Stimulated activated CD8-positive, alpha-beta memory T cell treated with anti-CD3 and anti-CD28 coated beads, Interleukin-7, amount 100 ng/mL, for 1 hour (primary cell): ENCODE results near the gene SH2D5.
"Not testable (repeated sequence)": the region's sequence is repeated elsewhere in the genome, so short reads cannot be mapped to it uniquely, and the experiment has no call there.

ENCODE experiments used
- DNase-seq, 2 donors: peaks; one replicate each; pipeline ENCODE4 v3.0.0-alpha.2; 2020; ENCODE audit warnings: low read depth in 2 of 2

Gene SH2D5

DNA sequence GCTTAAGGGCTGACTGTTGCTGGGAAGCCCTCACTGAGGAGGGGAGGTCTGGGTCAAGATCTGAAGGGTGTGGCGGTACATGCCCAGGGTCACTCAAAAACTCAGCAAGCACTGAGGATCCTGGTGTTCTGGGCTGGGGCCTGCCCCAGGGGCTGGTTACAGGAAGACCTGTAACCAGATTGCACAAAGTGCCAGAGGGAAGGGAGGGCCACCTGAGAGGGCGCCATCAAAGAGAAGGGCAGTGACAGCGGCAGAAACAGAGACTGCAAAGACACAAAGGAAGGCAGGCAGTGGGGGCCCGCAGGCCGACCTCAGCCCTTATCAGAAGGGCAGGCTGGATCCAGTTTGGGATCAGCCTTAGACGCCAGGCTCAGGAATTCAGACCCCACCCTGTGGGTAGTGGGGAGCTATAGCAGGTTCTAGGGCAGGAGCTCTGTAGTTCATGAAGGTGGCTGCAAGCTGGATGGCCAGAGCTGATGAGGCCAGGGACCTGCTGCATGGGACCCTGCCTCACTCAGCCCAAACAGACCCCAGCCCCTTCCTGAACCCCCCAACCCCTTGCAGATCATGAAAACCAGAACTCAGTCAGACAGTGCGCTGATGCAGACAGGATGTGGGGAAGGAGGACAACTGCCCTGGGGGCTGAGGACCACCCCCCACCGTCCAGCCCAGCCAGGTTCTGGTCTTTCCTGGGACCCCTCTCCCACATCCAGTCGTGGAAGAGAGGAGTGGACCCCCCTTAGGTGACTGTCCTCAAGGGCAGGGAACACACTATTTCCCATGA is 3.9 kb downstream of the SH2D5 start:
- no peak for DNase-seq

DNA sequence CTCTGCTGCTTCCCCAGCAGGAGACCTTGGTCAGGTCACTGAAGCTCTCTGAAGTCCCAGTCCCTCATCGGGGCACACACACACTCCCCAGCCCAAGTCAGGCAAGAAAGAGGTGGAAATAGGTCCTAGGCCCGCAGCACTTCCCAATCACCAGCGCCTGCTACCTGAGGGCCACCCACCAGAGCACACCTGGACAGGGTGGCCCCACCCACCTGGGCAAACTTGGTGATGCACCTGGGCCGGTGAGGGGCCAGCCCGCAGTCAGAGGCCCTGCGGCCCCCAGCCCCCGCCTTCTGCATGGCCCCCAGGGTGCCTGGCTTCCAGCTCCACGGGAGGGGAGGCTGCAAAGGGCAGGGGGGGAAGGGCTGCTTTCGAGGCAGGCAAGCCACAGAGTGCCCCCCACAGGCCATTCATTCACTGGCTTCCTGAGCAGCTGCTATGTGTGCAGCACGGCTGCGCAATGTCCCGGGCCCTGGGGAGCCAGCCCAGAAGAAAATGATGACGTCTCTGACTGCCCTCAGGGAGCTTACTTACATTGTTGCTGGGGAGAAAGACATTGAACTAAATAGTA is 4.7 kb downstream of the SH2D5 start:
- no peak for DNase-seq

DNA sequence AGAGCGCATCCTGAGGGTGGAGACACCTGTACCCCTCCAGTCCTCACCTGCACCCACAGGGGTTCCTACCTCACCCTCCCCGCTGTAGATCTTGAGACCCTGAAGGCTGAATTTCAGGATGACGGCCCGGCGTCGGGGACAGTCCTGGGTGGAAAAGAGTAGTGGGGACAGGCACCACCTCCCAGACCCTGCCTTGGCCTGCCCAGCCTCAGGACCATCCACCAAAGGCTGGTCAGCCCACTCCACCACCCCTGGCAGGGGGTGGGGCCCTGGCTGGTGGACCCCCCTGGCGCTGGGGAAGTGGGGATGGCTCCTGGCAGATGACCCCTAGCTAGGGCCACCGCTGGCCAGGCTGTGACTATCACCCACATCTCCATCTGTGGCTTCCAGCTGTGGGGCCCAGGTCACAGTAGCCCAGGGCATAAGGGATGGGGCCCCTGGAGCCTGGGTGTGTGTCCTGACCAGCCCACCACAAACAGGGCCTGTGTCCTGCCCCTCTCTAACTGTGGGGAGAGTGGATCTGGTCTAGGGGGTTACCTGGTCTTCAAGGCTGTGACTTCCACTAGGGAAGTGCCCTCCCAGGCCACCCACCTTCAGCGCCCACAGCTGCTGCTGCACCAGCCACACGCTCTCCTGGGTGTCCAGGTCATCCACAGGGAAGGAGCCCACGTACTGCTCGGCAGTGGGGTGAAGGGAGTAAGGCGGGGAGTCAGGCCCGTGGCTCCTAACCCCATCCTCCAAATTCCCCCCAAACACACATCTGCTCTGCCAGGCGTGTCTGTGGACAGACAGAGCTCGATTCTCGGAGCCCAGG is 5.4 kb downstream of the SH2D5 start:
- DNase-seq = no peak

DNA sequence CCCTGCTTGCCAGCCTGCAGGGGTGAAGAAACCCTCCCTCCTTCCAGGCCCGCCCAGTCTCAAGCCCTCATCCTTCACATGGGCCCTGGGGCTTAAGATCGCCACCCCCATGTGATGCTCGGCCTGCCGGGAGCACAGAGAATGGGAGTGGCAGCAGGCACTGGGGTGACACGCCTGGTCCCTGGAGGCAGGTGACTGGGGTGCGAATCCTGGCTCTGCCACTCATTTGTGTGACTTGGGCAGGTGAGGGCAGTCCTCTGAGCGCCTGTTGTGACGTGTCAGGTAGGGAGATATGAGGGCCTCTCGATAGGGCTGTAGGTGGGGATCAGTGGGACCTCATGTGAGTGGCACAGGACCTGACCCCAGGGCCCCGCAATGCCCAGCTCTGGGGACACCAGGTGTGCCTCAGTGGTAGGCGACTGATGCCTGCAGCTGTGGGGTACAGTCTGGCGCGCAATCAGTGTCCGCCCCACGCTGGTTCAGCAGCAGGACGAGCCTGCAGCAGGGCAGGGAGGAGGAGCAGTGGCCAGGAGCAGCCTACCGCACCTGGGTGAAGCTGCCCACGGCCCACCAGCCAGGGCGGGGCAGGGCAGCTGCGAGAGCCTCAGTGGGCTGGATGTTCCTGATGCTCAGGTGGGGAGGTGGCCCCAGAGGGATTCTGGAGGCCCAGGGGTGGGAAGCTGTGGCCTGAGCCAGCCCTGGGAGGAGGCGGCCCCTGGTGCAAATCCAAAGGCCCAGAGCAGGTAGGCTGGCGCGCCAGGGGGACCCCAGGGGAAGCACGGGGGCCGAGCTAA is 6.2 kb downstream of the SH2D5 start:
- DNase-seq = no peak

DNA sequence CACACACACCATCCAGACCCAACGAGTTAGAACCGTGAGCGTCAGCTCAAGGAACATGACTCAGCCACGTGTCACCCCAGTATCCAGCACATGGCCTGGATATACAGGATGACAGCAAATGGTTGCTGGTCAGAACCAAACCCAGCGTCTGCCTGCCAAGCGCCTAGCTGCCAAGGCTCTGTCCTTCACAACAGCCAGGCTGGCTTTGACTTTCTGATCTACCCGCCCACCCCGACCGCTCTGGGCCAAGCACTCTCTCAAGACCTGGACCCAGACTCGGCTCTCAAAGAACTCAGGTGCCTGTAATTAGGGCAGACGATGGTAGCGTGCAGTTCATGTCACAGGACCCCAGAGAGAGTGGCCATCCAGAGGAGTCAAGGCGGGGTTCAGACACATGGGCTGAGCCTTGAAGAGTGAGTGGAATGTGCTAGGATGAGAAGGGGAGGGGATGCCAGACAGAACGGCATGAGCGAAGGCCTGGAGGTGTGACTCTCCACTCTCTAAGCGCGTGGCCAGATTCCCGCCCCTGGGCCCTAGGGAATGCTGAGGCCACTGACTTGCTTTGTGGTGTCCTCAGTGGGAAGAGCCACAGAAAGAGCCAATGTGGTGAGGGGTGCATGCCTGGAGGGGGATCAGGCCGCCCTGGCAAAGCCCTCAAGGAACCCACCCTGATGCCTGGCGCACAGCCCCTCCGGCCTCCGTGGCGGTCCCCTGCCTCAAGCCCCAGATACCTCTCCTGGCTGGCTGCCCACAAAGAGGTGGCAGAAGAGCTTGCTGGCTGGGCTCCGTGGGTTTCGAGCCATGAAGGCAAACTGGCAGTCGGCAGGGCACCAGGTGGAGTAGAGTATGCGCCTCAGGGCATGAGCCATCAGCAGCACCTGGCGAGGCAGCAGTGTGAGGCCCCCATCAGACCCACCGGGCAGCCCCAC is 7.0 kb downstream of the SH2D5 start:
- no peak for DNase-seq

DNA sequence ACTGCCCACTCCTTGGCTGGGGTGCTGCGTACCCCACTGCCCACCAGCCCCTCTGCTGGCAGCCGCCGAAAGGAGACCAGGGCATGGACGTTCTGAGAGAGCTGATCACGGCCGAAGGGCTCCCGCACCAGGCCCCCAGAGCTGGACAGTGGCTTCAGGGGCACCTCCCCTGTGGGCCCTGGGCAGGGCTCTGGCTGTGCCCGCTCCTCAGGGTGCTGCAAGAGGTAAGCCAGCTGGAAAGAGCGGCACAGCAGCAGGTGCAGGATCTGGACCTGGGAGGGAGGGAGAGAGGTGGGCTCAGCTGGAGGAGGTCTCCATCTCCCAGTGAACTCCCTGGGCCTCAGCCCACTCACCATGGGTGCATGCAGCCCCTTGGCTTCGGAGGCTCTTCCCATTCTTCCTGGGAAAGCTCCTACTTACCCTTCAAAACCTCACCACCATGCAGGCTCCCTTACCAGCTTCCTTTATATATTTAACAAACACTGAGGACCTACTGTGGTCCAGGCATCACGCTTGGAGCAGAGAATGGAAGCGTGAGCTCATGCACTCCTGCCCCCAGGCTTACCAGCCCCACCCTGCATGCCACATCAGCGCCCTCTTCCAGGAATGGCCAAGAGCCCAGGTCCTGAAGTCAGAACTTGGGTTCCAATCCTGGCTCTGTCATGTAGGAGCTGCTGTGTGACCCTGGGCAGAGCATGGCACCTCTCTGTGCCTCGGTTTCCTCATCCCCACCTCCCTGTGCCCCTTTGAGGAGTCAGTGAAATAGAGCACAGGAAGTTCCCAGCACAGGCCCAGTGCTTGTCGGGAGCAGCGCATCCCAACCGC is 7.9 kb downstream of the SH2D5 start:
- DNase-seq = no peak

DNA sequence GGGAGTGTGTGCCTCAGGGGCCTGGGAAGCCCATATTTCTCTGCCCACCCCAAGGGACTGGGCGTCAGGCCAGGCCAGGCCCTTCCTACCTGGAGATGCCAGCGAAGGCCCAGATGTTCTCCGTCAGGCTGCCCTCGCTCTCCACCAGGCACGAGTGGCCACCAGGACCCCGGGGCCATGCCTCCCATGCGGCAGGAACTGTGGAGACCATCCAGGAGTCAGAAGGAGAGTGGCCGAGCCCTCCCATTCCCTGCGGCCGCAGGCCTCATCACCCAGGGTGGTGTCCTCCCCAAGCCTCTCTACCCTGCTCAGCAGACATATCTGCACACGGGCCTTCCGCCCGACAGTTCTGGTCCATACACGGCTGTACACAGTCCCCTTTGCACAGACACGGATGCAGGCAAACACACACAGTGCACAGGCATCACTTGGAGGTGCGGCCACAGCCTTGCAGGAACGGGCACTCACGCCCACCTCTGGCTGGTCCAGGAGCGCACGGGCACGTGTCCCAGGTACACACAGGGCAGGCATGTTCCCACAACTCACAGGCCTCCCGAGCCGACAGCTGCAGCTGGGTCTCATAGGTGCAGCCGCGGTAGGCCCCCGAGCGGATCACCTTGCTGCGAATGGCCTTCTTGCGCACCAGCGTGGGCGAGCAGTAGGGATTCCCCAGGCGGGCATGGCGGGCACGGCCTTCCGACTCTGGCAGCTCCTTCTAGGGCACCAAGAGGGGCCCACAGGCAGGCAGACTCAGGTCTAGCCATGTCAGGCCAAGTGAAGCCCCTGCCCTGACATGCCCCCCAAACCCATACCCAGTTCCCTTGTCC is 8.8 kb downstream of the SH2D5 start:
- no peak for DNase-seq

DNA sequence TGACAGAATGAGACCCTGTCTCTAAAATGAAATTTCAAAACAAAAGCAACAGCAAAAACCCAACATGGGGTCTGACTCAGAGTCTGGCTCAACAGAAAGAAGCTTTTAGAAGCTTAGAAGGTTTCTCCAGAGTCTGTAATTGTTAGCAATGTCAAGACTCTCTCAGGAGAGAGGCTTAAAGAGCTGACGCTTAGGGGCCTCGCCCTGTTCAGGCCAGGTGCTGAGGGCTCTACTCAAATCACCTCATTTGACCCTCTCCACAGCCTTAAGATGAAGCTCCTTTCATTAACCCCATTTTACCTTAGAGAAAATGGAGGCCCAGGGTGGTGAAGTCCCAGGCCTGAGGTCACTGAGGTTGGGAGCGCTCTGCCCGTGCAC is 9.4 kb downstream of the SH2D5 start:
- DNase-seq = no peak

DNA sequence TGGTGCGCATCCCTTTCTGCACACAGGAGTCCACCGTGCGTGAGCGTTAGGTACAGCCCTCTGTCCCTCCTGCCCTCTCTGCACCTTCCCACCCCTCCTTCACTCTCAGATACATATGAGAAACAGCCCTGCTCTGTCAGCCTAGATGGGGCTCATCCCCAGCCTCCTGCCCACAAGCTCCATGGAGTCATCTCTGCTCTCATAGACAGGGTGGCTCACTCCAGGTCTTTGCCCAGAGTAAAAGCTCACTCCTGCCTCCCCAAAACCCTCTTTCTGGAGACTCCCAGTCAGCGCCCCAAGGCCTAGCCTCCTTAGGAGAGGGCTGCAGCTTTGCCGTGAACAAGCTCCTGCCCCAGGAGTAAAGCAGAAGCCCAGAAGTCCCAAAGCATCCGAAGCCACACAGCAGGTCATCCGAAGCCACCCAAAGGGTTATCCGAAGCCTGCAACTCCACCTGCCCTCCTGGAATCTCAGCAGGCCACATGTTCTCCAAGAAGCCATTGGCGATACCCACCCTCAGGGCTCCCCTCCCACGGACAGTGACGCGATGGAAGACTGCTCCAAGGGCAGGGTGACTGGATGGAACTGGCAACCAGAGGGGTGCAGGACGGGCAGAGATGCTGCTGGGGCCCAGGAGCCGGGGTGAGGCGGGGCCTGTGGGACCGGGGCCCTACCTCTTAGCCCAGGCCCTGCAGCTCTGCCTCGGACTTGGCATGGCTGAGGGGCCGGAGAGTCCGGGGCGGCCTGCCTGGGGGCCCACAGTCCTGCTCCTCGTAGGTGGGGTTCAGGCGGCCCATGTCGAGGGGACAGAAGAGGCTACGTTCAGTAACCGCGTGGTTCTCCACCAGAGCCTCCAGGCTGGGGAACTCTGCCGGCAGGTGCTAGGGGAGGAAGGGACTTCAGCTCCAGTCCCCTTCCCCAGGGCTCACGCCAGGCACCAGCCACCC is 11.1 kb downstream of the SH2D5 start:
- no peak for DNase-seq

DNA sequence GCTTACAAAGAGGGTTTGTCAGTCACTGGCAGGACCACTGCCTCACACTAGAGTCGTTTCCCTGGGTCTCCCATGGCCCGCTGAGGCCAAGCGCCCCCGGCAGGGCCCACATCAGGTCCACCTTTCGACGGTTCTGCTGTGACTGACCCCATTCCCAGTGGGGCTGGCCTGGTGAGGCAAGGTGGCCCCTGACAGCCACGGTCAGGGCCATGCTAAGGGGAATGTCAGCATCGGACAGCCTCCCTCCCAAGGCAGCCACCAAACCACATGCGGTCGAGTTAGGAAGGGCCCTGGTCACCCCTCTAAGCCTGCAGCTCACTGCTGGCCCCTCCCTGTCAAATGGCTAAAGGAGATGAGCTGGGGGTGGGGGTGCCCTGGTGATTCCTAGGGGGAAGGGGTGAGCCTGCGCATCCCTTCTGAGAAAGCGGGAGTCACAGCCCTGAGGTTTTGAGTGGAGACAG is 11.8 kb downstream of the SH2D5 start:
- DNase-seq = no peak

DNA sequence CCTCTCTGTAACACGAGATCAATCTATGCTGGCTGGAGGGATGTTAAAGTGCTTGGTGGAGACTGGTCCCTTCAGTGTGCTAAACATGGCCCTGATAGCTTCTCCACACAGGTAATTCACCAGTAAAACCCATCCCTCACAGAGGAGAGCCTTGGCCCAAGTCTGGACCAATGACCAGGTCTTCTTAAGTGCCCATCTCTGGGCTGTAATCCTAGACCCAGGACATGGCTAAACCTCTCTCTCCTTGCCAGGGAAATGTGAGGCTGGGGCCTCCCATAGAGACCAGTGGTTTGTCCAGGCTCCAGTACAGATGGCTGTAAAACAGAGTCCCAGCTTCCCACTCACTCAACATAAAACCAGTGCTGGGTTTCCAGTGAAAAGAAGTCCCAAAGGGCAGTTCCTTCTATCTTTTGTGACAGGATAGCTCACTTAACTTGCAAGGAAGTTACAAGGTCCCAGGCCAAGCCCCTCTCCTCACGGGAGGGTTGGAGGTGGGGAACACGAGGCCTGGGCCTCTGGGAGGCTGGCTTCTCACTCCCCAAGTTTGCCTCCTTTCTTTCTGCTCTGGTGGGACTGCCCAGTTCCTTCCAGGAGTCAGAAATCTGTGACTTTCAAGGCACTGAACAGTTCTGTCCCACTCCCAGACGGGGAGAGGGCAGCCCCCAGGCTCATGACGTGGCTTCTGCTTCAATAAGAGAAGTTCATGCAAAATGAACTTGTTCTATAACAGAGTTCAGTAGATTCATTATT is 12.5 kb downstream of the SH2D5 start:
- DNase-seq = no peak

DNA sequence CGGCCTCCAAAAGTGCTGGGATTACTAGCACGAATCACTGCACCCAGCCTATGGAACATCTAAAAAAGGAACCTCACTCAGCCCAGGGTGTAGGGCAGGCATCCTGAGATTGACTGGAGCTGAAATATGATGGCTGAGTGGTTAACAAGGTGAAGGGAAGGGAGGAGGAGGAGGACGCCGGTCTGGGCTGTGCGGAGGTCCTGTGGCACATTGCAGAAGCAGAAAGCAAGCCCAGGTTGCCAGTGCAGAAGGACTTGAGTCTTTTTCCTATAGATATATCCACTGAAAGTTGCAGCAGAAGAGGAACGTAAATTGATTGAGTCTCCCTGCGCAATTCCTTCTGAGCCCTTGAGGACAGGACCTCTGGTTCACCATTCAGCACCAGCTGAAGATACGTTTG is 13.2 kb downstream of the SH2D5 start:
- DNase-seq = no peak

DNA sequence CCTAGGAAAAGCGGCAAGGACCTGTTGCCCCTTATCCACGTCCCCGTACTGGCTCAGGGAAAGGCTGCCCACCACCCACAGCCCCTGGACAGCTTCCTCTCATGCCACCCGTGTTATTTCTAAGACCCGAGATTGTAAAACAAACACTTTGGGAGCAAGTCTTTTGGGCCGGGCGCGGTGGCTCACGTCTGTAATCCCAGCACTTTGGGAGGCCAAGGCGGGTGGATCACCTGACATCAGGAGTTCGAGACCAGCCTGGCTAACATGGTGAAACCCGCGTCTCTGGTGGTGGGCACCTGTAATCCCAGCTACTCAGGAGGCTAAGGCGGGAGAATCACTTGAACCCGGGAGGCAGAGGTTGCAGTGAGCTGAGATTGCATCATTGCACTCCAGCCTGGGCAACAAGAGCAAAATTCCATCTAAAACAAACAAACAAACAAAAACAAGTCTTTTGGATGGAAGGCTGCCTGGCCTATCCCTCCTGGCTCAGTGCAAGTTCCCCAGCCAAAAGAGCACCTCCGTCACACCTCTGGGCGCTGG is 14.1 kb downstream of the SH2D5 start:
- DNase-seq = not testable (repeated sequence)

DNA sequence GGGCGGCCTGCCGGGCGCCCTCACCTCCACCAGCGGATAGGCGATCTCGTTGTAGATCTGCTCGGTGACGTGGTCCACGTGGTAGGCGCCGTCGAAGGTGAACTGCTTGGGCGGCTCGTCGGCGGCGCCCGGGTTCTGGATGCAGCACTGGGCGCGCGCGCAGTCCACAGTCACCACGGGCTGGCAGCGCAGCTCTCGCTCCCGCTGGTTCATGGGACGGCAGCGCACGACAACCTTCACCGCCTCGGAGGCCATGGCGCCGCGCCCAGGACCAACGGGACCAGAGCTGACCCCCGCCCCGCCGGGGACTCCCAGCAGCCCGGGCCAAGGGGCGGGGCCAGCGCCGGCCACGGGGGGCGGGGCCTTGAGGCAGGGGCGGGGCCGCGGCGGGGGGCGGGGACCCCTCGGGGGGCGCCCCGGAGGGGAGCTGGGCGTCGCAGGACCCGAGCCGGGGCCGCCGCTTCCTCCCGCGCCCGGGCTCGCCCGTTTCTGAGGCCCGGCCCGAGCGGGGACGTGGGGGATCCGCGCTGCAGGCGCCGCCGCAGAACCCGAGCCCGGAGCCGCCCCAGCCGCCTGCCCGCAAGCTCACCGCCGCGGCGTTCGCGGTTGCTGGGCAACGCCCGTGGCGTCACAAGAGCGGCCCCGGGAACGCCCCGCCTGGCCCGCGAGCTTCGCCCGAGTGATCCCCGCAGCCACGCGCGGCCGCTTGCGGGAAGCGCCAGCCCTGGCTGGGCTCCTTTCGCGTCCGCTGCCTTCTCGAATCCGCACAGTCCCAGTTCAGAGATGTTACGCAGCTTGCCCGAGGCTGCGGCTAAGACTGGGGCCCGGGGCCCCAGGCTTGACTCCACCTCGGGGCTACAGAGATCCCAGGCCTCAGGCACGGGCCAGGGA is 14.8 kb downstream of the SH2D5 start, which contains the start of gene KIF17:
KIF17 (minus strand) TSS at position 556 of the 891 bp plus-strand sequence; CDS start at position 255, 301 bp downstream.
- peak in 1 of 2 donors; percentile 20 for DNase-seq

DNA sequence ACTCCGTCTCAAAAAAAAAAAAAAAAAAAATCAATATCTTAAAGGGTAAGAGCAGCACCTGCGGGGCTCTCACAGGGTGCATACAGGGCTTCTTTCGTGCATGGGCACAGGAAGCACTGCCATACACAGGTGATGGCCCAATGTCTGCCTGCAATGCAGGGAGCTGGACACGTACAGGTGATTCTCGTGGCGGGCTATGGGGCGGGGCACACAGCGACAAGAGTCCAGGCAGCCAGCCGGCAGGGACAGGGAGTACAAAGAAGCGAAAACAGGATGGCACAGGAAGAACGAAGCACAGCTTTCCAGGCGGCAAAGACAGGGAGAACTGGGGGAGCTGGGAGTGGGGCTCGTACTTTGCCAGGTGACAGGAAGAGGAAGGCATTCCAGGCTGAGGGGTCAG is 16.3 kb downstream of the SH2D5 start:
- no peak for DNase-seq

DNA sequence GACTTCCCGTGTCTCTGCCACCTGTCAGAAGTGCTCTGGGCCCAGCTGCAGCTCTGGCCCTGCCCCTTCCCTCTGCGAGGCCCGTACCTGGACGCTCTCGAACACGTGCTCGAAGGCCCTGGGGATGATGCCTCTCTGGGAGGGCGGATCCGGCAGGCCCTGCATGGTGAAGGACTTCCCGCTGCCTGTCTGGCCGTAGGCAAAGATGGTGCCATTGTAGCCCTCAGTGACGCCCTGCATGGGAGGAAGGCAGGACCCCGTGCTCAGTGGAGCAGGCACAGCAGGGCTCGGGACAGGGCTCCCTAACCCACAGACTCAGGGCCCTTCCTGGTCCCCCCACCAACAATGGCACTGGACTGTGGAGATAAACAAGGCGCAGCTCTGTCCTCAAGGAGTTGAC is 17.1 kb downstream of the SH2D5 start:
- no peak for DNase-seq
